ENCODE measurements around the gene HRAS. TPM values are rescaled to one million over a fixed set of nuclear protein-coding genes. Genes with fewer than 3 reads are reported as not detected.

Gene HRAS
- total and polyA plus RNA-seq, 2 of the 13 experiments (the other 11 are each of a cell fraction or from before 2014, with no cell fraction given), result 32.9 to 50.0 TPM

- TF ChIP-seq, protein P1, sequence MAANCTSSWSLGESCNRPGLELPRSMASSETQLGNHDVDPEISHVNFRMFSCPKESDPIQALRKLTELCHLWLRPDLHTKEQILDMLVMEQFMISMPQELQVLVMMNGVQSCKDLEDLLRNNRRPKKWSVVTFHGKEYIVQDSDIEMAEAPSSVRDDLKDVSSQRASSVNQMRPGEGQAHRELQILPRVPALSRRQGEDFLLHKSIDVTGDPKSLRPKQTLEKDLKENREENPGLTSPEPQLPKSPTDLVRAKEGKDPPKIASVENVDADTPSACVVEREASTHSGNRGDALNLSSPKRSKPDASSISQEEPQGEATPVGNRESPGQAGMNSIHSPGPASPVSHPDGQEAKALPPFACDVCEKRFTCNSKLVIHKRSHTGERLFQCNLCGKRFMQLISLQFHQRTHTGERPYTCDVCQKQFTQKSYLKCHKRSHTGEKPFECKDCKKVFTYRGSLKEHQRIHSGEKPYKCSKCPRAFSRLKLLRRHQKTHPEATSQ (CRISPR knock-in tag; IDR thresholded peaks at IDR 0.05; ENCODE audit: borderline replicate concordance), result peak; percentile 63; the same call in 1 of the 2 replicates
- no peak for TF ChIP-seq ZNF282 (IDR thresholded peaks at IDR 0.05; ENCODE audit: partially characterized antibody)
- TF ChIP-seq, protein P2, sequence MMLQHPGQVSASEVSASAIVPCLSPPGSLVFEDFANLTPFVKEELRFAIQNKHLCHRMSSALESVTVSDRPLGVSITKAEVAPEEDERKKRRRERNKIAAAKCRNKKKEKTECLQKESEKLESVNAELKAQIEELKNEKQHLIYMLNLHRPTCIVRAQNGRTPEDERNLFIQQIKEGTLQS (CRISPR knock-in tag; IDR thresholded peaks at IDR 0.05), result no peak
- TF ChIP-seq NFE2L2 (IDR thresholded peaks at IDR 0.05; ENCODE audit: low read length), result no peak
- TF ChIP-seq MTF2 (CRISPR knock-in tag; IDR thresholded peaks at IDR 0.05; ENCODE audit: borderline replicate concordance), result 0 out of 2 replicates have a peak, but pooled peaks have one; percentile 71
- no peak for TF ChIP-seq HOXA7 (CRISPR knock-in tag; IDR thresholded peaks at IDR 0.05)
- 0 out of 2 replicates have a peak, but pooled peaks have one; percentile 48 for TF ChIP-seq JUN (CRISPR knock-in tag; IDR thresholded peaks at IDR 0.05)
- no peak for TF ChIP-seq ZNF12 (CRISPR knock-in tag; IDR thresholded peaks at IDR 0.05)
- no peak for TF ChIP-seq SOX6 (IDR thresholded peaks at IDR 0.05)
- TF ChIP-seq SOX6 (CRISPR knock-in tag; IDR thresholded peaks at IDR 0.05), result peak; percentile 69
- TF ChIP-seq XBP1 (CRISPR knock-in tag; IDR thresholded peaks at IDR 0.05), result no peak
- peak; percentile 67 for TF ChIP-seq AKAP8 (CRISPR knock-in tag; IDR thresholded peaks at IDR 0.05)
- TF ChIP-seq ZKSCAN1 (IDR thresholded peaks at IDR 0.05; ENCODE audit: low read length), result no peak
- TF ChIP-seq JUND (CRISPR knock-in tag; IDR thresholded peaks at IDR 0.05), result 0 out of 2 replicates have a peak, but pooled peaks have one; percentile 11
- peak; percentile 71; the same call in 1 of the 2 replicates for TF ChIP-seq ZBTB25 (CRISPR knock-in tag; IDR thresholded peaks at IDR 0.05)
- TF ChIP-seq ELF4 (CRISPR knock-in tag; IDR thresholded peaks at IDR 0.05; ENCODE audit: borderline replicate concordance), result peak; percentile 90; the same call in 1 of the 2 replicates
- TF ChIP-seq, protein P3, sequence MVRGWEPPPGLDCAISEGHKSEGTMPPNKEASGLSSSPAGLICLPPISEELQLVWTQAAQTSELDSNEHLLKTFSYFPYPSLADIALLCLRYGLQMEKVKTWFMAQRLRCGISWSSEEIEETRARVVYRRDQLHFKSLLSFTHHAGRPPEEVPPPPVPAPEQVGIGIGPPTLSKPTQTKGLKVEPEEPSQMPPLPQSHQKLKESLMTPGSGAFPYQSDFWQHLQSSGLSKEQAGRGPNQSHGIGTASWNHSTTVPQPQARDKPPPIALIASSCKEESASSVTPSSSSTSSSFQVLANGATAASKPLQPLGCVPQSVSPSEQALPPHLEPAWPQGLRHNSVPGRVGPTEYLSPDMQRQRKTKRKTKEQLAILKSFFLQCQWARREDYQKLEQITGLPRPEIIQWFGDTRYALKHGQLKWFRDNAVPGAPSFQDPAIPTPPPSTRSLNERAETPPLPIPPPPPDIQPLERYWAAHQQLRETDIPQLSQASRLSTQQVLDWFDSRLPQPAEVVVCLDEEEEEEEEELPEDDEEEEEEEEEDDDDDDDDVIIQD (CRISPR knock-in tag; IDR thresholded peaks at IDR 0.05; ENCODE audit: low read depth), result no peak
- TF ChIP-seq ZEB1 (IDR thresholded peaks at IDR 0.05; ENCODE audit: insufficient replicate concordance, low read depth), result no peak
- TF ChIP-seq HMGXB3 (CRISPR knock-in tag; IDR thresholded peaks at IDR 0.05; ENCODE audit: borderline replicate concordance), result peak; percentile 31; the same call in 1 of the 2 replicates
- TF ChIP-seq POGZ (CRISPR knock-in tag; IDR thresholded peaks at IDR 0.05), result peak; percentile 51; the same call in 1 of the 2 replicates
These were observed 29.0 kb downstream of the HRAS start (continued) for GRCh38 chr11:506238-506994.
